ENCODE measurements around the gene IGSF23.

DNA sequence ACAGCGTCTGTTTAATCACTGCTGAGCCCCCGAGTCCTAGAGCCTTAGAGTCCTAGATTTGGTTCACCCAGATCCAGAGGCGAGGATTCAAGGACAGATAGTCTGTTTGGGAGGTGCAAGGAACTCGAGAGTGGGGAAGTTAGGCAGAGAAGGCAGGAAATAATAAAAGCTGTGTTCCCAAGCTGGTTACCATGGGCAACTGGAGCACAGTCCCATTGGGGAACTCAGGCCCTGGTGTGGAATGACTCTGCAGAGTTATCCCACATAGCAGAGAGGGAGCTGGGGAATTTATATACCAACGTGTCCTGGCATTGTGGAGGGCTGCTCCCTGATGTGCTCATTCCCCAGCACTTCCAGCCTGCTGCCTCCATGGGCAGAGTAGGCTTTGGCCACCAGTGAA, 9.7 kb downstream of the IGSF23 start:
- TF ChIP-seq POLR2A (IDR thresholded peaks at IDR 0.05) (no peak), POLR2AphosphoS5 (IDR thresholded peaks at IDR 0.05) (no peak)
- TF ChIP-seq, protein P1, sequence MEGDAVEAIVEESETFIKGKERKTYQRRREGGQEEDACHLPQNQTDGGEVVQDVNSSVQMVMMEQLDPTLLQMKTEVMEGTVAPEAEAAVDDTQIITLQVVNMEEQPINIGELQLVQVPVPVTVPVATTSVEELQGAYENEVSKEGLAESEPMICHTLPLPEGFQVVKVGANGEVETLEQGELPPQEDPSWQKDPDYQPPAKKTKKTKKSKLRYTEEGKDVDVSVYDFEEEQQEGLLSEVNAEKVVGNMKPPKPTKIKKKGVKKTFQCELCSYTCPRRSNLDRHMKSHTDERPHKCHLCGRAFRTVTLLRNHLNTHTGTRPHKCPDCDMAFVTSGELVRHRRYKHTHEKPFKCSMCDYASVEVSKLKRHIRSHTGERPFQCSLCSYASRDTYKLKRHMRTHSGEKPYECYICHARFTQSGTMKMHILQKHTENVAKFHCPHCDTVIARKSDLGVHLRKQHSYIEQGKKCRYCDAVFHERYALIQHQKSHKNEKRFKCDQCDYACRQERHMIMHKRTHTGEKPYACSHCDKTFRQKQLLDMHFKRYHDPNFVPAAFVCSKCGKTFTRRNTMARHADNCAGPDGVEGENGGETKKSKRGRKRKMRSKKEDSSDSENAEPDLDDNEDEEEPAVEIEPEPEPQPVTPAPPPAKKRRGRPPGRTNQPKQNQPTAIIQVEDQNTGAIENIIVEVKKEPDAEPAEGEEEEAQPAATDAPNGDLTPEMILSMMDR (IDR thresholded peaks at IDR 0.05), result no peak

All from transverse colon (tissue), 4 donors.